GM13976 (cell line): ENCODE measurements around the gene BTBD9.

Source experiments
- DNase-seq: peaks from one replicate; pipeline ENCODE4 v3.0.0; 2012; ENCODE audit warnings: low spot score
- CTCF ChIP-seq: IDR thresholded peaks from 2 replicates; pipeline ENCODE4 v1.5.1; 2012; ENCODE audit warnings: borderline replicate concordance, mild to moderate bottlenecking; ENCODE audit not compliant: insufficient read depth; ENCODE audit errors: extremely low read depth, missing control alignments, control extremely low read depth
- in situ Hi-C: fragments of 300-500 bp; cut with MboI; formaldehyde crosslinking; loops from one replicate; pipeline ENCODE4 v1.12.0; 2022; ENCODE audit warnings: low sequenced_read_pairs, mixed read lengths, inconsistent platforms; ENCODE audit not compliant: unreplicated experiment

BTBD9 gene

GRCh38 chr6:38552121-38552520, 87.6 kb downstream of the BTBD9 start:
- DNase-seq = peak; percentile 68
- in situ Hi-C loops = no loop called here
- no peak for TF ChIP-seq CTCF

GRCh38 chr6:38549795-38550194, 89.9 kb downstream of the BTBD9 start:
- DNase-seq = no peak
- in situ Hi-C loops = no loop called here
- TF ChIP-seq CTCF = no peak

GRCh38 chr6:38549180-38549579, 90.5 kb downstream of the BTBD9 start:
- in situ Hi-C loops = no loop called here
- no peak for TF ChIP-seq CTCF

GRCh38 chr6:38543022-38543421, 96.7 kb downstream of the BTBD9 start:
- in situ Hi-C loops = no loop called here
- DNase-seq = no peak
- TF ChIP-seq CTCF = no peak

More at GRCh38 chr6:38549180-38549579, 90.5 kb downstream of the BTBD9 start:
- DNase-seq = no peak

GRCh38 chr6:38542031-38542430, 97.7 kb downstream of the BTBD9 start:
- DNase-seq = no peak

GRCh38 chr6:38533064-38533463, 106.7 kb downstream of the BTBD9 start:
- TF ChIP-seq CTCF = no peak
- in situ Hi-C loops = no loop called here
- no peak for DNase-seq

More at GRCh38 chr6:38542031-38542430, 97.7 kb downstream of the BTBD9 start:
- in situ Hi-C loops = no loop called here
- no peak for TF ChIP-seq CTCF

- in situ Hi-C loops = no loop called here
- no peak for TF ChIP-seq CTCF
- no peak for DNase-seq
Measured at GRCh38 chr6:38531134-38531533, 108.6 kb downstream of the BTBD9 start.
